Epidermal melanocyte (primary cell): ENCODE data around the gene RNF8.
A peak's percentile ranks its signal among the peaks of the same experiment; 100 is the strongest.

Source experiments
- DNase-seq: peaks from one replicate; pipeline ENCODE4 v3.0.0; 2011; ENCODE audit warnings: low spot score; ENCODE audit not compliant: insufficient read length

Gene RNF8

GRCh38 chr6:37357288-37357687 is 3.5 kb downstream of the RNF8 start:
- DNase-seq, result no peak

- DNase-seq, result no peak
Observed at GRCh38 chr6:37357860-37358259, 4.1 kb downstream of the RNF8 start.

- DNase-seq, result no peak
Observed at GRCh38 chr6:37359039-37359438, 5.3 kb downstream of the RNF8 start.

- DNase-seq, result no peak
Observed at GRCh38 chr6:37362101-37362828, 8.5 kb downstream of the RNF8 start.

DNA sequence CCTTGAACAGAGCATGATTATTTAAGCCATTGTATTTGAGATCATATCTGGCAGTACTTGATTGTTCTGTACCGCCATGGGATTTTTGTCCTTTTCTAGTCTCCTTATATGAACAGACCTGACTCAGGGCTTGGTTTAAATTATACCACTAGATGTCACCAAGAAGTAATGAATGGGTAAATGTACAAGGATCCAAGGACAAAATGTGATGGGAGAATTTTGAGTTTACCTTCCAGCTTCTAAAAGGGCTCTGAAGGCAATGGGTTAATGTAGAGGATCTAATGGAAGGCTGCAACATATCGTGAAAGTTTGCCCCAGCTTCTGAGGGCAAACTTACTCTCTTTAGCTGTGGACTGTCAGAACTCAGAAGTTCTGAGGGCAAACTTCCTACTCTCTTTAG is 12.0 kb downstream of the RNF8 start:
- DNase-seq, result no peak

- DNase-seq, result no peak
Observed at GRCh38 chr6:37366910-37367309, 13.1 kb downstream of the RNF8 start.

GRCh38 chr6:37368961-37369320 is 15.2 kb downstream of the RNF8 start:
- no peak for DNase-seq

- DNase-seq, result peak; percentile 23
Observed at GRCh38 chr6:37369321-37370201, 15.8 kb downstream of the RNF8 start.

- DNase-seq, result no peak
Observed at GRCh38 chr6:37371154-37372083, 17.6 kb downstream of the RNF8 start.

GRCh38 chr6:37372116-37372515 is 18.3 kb downstream of the RNF8 start:
- no peak for DNase-seq

- no peak for DNase-seq
Observed at GRCh38 chr6:37373822-37374471, 20.2 kb downstream of the RNF8 start.

- no peak for DNase-seq
Observed at GRCh38 chr6:37375376-37375775, 21.6 kb downstream of the RNF8 start.

DNA sequence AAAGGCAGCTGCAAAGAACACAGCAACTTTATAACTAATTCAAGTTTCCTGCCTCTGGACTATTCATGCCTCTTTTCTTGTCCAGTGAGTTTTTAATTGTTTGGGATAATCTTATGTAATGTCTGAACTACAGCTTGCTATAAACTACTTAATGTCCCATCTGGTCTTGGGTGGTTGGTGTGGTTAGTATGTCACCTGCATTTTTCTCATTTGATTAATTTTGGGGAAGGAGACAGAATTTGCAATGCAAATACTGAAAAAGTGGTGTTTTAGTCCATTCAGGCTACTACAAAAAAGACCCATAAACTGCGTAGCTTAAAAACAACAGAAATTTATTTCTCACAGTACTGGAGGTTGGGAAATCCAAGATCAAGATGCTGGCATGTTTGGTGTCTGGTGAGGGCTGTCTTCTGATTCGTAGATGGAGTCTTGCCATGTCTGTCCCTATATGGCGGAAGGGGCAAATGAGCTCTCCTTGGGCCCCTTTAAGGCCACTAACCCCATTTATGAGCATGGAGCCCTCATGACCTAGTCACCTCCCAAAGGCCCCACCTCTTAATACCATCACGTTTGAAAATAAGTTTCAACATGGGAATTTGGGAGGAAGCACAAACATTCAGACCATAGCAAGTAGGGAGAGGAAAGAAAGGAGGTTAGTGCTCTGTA is 22.4 kb downstream of the RNF8 start:
- DNase-seq, result no peak

- no peak for DNase-seq
Observed at GRCh38 chr6:37381579-37381978, 27.8 kb downstream of the RNF8 start.

DNA sequence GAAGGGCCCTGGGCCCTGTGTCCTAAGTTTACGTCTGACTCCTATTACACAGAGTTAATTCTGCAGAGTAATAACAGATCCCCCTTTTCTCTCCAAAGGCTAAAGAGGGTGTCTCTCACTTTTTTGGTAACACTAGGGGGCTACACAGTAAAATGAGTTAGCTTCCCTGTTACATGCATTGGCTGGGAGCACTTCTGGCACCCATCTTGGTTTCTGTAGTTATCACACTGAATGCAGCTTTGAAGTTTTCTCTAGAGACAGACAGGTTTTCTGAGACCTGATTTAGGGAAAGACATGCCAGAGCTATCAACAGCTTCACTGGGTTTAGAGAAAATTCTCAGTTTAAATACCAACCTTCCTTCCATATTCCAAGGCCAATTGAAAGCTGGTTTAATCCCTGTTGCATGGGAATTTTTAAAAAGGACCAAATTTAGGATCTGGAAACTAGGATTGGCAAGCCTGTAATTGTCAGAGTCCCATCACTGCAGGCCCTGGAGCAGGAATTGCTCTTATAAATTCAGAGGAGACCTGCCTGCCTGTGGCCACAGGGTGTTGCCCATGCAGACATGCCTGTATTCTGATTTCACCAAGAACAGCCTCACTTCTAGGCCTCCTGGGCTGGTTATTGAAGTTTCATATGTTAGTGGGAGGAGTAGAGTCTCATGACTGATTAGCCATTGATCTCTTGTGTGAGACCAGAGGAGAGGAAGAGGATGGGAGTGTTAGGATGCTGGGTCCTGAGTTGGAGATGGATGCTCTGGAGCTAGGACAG is 29.4 kb downstream of the RNF8 start:
- DNase-seq, result no peak

GRCh38 chr6:37388578-37388977 is 34.8 kb downstream of the RNF8 start:
- no peak for DNase-seq

GRCh38 chr6:37389857-37390256 is 36.1 kb downstream of the RNF8 start:
- no peak for DNase-seq

DNA sequence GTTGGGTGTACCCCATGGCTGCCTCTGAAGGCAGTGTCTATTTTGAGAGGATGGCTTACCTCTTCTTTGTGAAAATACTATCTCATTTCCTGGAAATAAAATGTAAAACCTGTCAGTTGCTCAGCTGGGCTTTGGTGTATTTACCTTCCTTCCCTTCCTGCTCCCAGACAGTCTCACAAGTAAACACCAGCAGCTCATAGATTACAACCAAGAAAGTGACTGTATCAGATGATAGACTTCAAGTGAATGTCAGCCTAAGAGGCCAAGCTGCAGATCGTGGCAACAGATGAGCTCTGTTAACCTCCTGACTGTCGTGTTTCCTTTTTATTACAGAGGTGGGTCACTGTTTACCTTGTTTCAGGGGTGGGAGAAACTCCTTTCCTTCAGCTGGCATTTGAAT is 37.3 kb downstream of the RNF8 start:
- DNase-seq, result no peak

GRCh38 chr6:37392821-37393220 is 39.0 kb downstream of the RNF8 start:
- DNase-seq, result no peak

DNA sequence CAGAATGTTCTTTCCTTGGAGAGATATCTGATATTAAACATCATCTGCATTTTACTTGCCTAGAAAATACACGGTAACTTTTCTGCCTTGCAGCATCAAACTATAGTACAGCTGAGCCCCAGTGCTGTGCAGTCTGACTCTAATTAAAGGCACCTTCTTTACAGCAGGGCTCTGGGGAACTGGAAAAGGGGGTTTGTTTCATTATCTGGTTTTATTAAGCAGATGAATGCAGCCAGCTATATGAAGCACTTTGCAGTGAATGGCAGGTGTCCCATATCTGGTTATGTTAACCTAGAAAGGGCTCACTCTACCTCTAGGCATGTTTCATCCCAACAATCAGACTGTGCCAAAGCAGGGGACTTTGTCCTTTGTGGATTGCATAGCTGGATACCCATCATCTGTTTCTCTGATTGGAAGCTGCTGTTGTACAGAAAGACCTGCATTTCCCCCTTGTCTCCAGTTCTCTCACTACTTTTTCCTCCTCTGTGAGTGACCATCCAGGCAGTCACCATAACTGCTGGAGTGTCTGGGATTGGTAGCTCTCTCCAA is 39.7 kb downstream of the RNF8 start:
- no peak for DNase-seq
